ENCODE results near the gene DAZL. TPM values are rescaled to one million over a fixed set of nuclear protein-coding genes. Genes with fewer than 3 reads are reported as not detected.

Gene DAZL
- total RNA-seq (not detected), polyA plus RNA-seq (not detected)

- Histone ChIP-seq H3K4me3 (no peak within 1 kb of the TSS), H3K36me3 (no peaks in the 10 kb centered on the region), H3K9me3 (no peaks in the 10 kb centered on the region), H3K4me1 (no peaks in the 10 kb centered on the region), H3K27ac (no peak within 1 kb of the TSS), H3K27me3 (no peaks in the 10 kb centered on the region)
- ATAC-seq (no peak), DNase-seq (peak in 2 of 6 donors; percentile 15 to 65), FAIRE-seq (no peak)
- no peak for TF ChIP-seq CTCF (IDR thresholded peaks at IDR 0.05)
- 94 to 96% methylated on average over 55 to 63 of the region's 63 CpGs for WGBS, 2 donors
- intact Hi-C loops (cut with DNase I) = loop anchor here in 2 of 3 donors (10.0 kb wide), 3 partner anchors 420 to 810 kb away; no protein-coding TSS in a partner anchor
These were observed at the start of gene DAZL for GRCh38 chr3:16604887-16605602. Gene DAZL (minus strand): TSS chr3:16605423. CDS start chr3:16605205, 218 bp downstream.

- no peaks in the 10 kb centered on the region for H3K9me3 ChIP-seq
- no peak for TF ChIP-seq CTCF (IDR thresholded peaks at IDR 0.05)
- ATAC-seq = no peak
- no peaks in the 10 kb centered on the region for H3K36me3 ChIP-seq
- no peak for DNase-seq
- 16 to 32% methylated on average over 1 of the region's 1 CpG for WGBS, 2 donors
- no peaks in the 10 kb centered on the region for H3K27me3 ChIP-seq
- intact Hi-C loops (cut with DNase I) = no loop called here
- no peak overlapping the region for H3K4me3 ChIP-seq
- no peak for FAIRE-seq
- H3K4me1 ChIP-seq = no peaks in the 10 kb centered on the region
- H3K27ac ChIP-seq = no peak overlapping the region
These were observed 49.8 kb upstream of the DAZL start for GRCh38 chr3:16654976-16655375.

- no peak for ATAC-seq
- DNase-seq = no peak
- H3K9me3 ChIP-seq = no peaks in the 10 kb centered on the region
- H3K27me3 ChIP-seq = no peaks in the 10 kb centered on the region
- WGBS, 2 donors = 49 to 52% methylated on average over 4 of the region's 4 CpGs
- H3K36me3 ChIP-seq = no peaks in the 10 kb centered on the region
- no peak overlapping the region for H3K27ac ChIP-seq
- H3K4me3 ChIP-seq = no peak overlapping the region
- TF ChIP-seq CTCF (IDR thresholded peaks at IDR 0.05) = no peak
- no peaks in the 10 kb centered on the region for H3K4me1 ChIP-seq
- intact Hi-C loops (cut with DNase I) = no loop called here
- FAIRE-seq = no peak
These were observed 48.5 kb upstream of the DAZL start for GRCh38 chr3:16653712-16654111.

GRCh38 chr3:16647668-16648067, 42.4 kb upstream of the DAZL start:
- no peak for FAIRE-seq
- WGBS, 2 donors = 84 to 93% methylated on average over 4 of the region's 4 CpGs

More at GRCh38 chr3:16647668-16648067, 42.4 kb upstream of the DAZL start:
- no peaks in the 10 kb centered on the region for H3K4me1 ChIP-seq
- ATAC-seq (no peak), DNase-seq (no peak)
- no peaks in the 10 kb centered on the region for H3K9me3 ChIP-seq
- no peaks in the 10 kb centered on the region for H3K36me3 ChIP-seq
- no peak overlapping the region for H3K27ac ChIP-seq
- TF ChIP-seq CTCF (IDR thresholded peaks at IDR 0.05) = no peak
- intact Hi-C loops (cut with DNase I) = no loop called here
- no peaks in the 10 kb centered on the region for H3K27me3 ChIP-seq
- H3K4me3 ChIP-seq = no peak overlapping the region
